Heart left ventricle (tissue), 13 donors: ENCODE results near the gene TMEFF2.

Experiments used
- CTCF ChIP-seq, 12 donors: fragments of 200-600 bp; sonication (generic) in 4 of 12; IDR thresholded peaks; one replicate each; pipeline versions ENCODE4 v1.5.0 to v1.8.0; 2018 to 2022; ENCODE audit warnings: antibody characterized with exemption in 12 of 12, mild to moderate bottlenecking in 5 of 12
- POLR2A ChIP-seq, 2 donors: fragments of 450-650 bp; IDR thresholded peaks; one replicate each; pipeline ENCODE4 v1.6.1; 2017; ENCODE audit warnings: antibody characterized with exemption in 2 of 2, mild to moderate bottlenecking in 2 of 2, moderate library complexity in 2 of 2
- donor health status: ischemic (EF 13 %, LVEDD 7.1; RV severe dilation, severe dysfunction).
- donor health status: DM: no; HTN: yes; CAD: no.
- donor health status: DM: no; HTN: no; CAD: no.
- donor health status: ischemic (EF 25% LVEDD 6.9; RV normal size, moderate dysfunction).
- donor health status: ischemic (EF 25% LVEDD 5.7; RV mildly dilated, moderate dysfunction).
- donor health status: ischemic (EF 35%, LVEDD 5.7; RV mildly dilated, moderate dysfunction).
- donor health status: nonischemic (EF 11% LVEDD 7.7; RV severe dilation, severe dysfunction).
- donor health status: DM: yes; HTN: yes; CAD: no.
- donor health status: PGD.
- donor health status: ischemic (EF 29% LVEDD 5.4; RV normal size, mild dysfunction).
- donor health status: nonischemic (EF 23%, LVEDD 6.1; RV moderate dilation, normal function).

- TF ChIP-seq POLR2A (IDR thresholded peaks at IDR 0.05) (no peak), CTCF (IDR thresholded peaks at IDR 0.05) (no peak)
Measured at GRCh38 chr2:191913796-191914195, 280.9 kb downstream of the TMEFF2 start.
